ENCODE results near the gene LAMA5.

- TF ChIP-seq CTCF (IDR thresholded peaks at IDR 0.05; ENCODE audit: poor library complexity) (no peak), EZH2 (IDR thresholded peaks at IDR 0.05; ENCODE audit: borderline replicate concordance) (no peak), EZH2phosphoT487 (IDR thresholded peaks at IDR 0.05; ENCODE audit: low read depth, severe bottlenecking, unreplicated experiment) (no peak)
These were observed 42.9 kb downstream of the LAMA5 start for GRCh38 chr20:62323980-62324906.
